ENCODE results near the gene APOC3. TPM values are rescaled to one million over a fixed set of nuclear protein-coding genes. Genes with fewer than 3 reads are reported as not detected.
A peak's percentile ranks its signal among the peaks of the same experiment; 100 is the strongest.

The APOC3 gene
- polyA plus RNA-seq, 2 donors: not detected

- no peaks in the 10 kb centered on the region for H3K27me3 ChIP-seq (ENCODE audit: control insufficient read depth in 1 of 2, insufficient read depth in 2 of 2, low read length in 2 of 2)
- 84 to 89% methylated on average over 7 of the region's 7 CpGs for WGBS, 2 donors
- H3K36me3 ChIP-seq (ENCODE audit: control insufficient read depth in 2 of 2, insufficient read depth in 2 of 2, low read length in 1 of 2): peaks cover 15% of the 10 kb centered on the region in 2 donors
- peaks cover 2 to 5% of the 10 kb centered on the region in 2 donors for H3K4me1 ChIP-seq (ENCODE audit: control insufficient read depth in 2 of 2, insufficient read depth in 2 of 2, low read length in 1 of 2)
- no peak overlapping the region for H3K4me3 ChIP-seq (ENCODE audit: low read depth in 1 of 2, low read length in 2 of 2)
- peak overlapping the region in 1 of 2 donors; percentile 16 for H3K27ac ChIP-seq (ENCODE audit: low read depth in 2 of 2, low read length in 1 of 2)
- H3K9me3 ChIP-seq (ENCODE audit: control insufficient read depth in 2 of 2, insufficient read depth in 1 of 2, low read depth in 1 of 2, low read length in 1 of 2): no peaks in the 10 kb centered on the region
Observed at GRCh38 chr11:116855413-116855812, 25.7 kb downstream of the APOC3 start.

GRCh38 chr11:116856423-116856822 lies 26.7 kb downstream of the APOC3 start:
- Histone ChIP-seq H3K27me3 (ENCODE audit: control insufficient read depth in 1 of 2, insufficient read depth in 2 of 2, low read length in 2 of 2) (no peaks in the 10 kb centered on the region), H3K4me1 (ENCODE audit: control insufficient read depth in 2 of 2, insufficient read depth in 2 of 2, low read length in 1 of 2) (peaks cover 2 to 5% of the 10 kb centered on the region in 2 donors), H3K36me3 (ENCODE audit: control insufficient read depth in 2 of 2, insufficient read depth in 2 of 2, low read length in 1 of 2) (peaks cover 15 to 23% of the 10 kb centered on the region in 2 donors), H3K4me3 (ENCODE audit: low read depth in 1 of 2, low read length in 2 of 2) (no peak overlapping the region), H3K27ac (ENCODE audit: low read depth in 2 of 2, low read length in 1 of 2) (no peak overlapping the region), H3K9me3 (ENCODE audit: control insufficient read depth in 2 of 2, insufficient read depth in 1 of 2, low read depth in 1 of 2, low read length in 1 of 2) (no peaks in the 10 kb centered on the region)
- 78 to 90% methylated on average over 5 of the region's 5 CpGs for WGBS, 2 donors

- peaks cover 21 to 25% of the 10 kb centered on the region in 2 donors for H3K36me3 ChIP-seq (ENCODE audit: control insufficient read depth in 2 of 2, insufficient read depth in 2 of 2, low read length in 1 of 2)
Observed at GRCh38 chr11:116857316-116857715, 27.6 kb downstream of the APOC3 start.

GRCh38 chr11:116857936-116858335 lies 28.2 kb downstream of the APOC3 start:
- H3K36me3 ChIP-seq (ENCODE audit: control insufficient read depth in 2 of 2, insufficient read depth in 2 of 2, low read length in 1 of 2): peaks cover 21 to 28% of the 10 kb centered on the region in 2 donors
- no peak overlapping the region for H3K4me3 ChIP-seq (ENCODE audit: low read depth in 1 of 2, low read length in 2 of 2)
- 82 to 87% methylated on average over 7 of the region's 7 CpGs for WGBS, 2 donors
- no peaks in the 10 kb centered on the region for H3K9me3 ChIP-seq (ENCODE audit: control insufficient read depth in 2 of 2, insufficient read depth in 1 of 2, low read depth in 1 of 2, low read length in 1 of 2)
- H3K4me1 ChIP-seq (ENCODE audit: control insufficient read depth in 2 of 2, insufficient read depth in 2 of 2, low read length in 1 of 2): no peaks in the 10 kb centered on the region
- no peaks in the 10 kb centered on the region for H3K27me3 ChIP-seq (ENCODE audit: control insufficient read depth in 1 of 2, insufficient read depth in 2 of 2, low read length in 2 of 2)
- H3K27ac ChIP-seq (ENCODE audit: low read depth in 2 of 2, low read length in 1 of 2): no peak overlapping the region

More at GRCh38 chr11:116857316-116857715, 27.6 kb downstream of the APOC3 start:
- no peaks in the 10 kb centered on the region for H3K27me3 ChIP-seq (ENCODE audit: control insufficient read depth in 1 of 2, insufficient read depth in 2 of 2, low read length in 2 of 2)
- no peak overlapping the region for H3K27ac ChIP-seq (ENCODE audit: low read depth in 2 of 2, low read length in 1 of 2)
- H3K4me3 ChIP-seq (ENCODE audit: low read depth in 1 of 2, low read length in 2 of 2): no peak overlapping the region
- 89 to 91% methylated on average over 2 of the region's 2 CpGs for whole genome bisulfite sequencing, 2 donors
- peaks cover 0 to 2% of the 10 kb centered on the region in 2 donors for H3K4me1 ChIP-seq (ENCODE audit: control insufficient read depth in 2 of 2, insufficient read depth in 2 of 2, low read length in 1 of 2)
- H3K9me3 ChIP-seq (ENCODE audit: control insufficient read depth in 2 of 2, insufficient read depth in 1 of 2, low read depth in 1 of 2, low read length in 1 of 2): no peaks in the 10 kb centered on the region

GRCh38 chr11:116859175-116859574 lies 29.5 kb downstream of the APOC3 start:
- Histone ChIP-seq H3K9me3 (ENCODE audit: control insufficient read depth in 2 of 2, insufficient read depth in 1 of 2, low read depth in 1 of 2, low read length in 1 of 2) (no peaks in the 10 kb centered on the region), H3K4me3 (ENCODE audit: low read depth in 1 of 2, low read length in 2 of 2) (no peak overlapping the region), H3K36me3 (ENCODE audit: control insufficient read depth in 2 of 2, insufficient read depth in 2 of 2, low read length in 1 of 2) (peaks cover 23 to 33% of the 10 kb centered on the region in 2 donors), H3K4me1 (ENCODE audit: control insufficient read depth in 2 of 2, insufficient read depth in 2 of 2, low read length in 1 of 2) (no peaks in the 10 kb centered on the region), H3K27me3 (ENCODE audit: control insufficient read depth in 1 of 2, insufficient read depth in 2 of 2, low read length in 2 of 2) (no peaks in the 10 kb centered on the region), H3K27ac (ENCODE audit: low read depth in 2 of 2, low read length in 1 of 2) (no peak overlapping the region)
- WGBS, 2 donors: 95 to 97% methylated on average over 8 of the region's 8 CpGs

- Histone ChIP-seq H3K36me3 (ENCODE audit: control insufficient read depth in 2 of 2, insufficient read depth in 2 of 2, low read length in 1 of 2) (peaks cover 27 to 38% of the 10 kb centered on the region in 2 donors), H3K4me3 (ENCODE audit: low read depth in 1 of 2, low read length in 2 of 2) (no peak overlapping the region), H3K4me1 (ENCODE audit: control insufficient read depth in 2 of 2, insufficient read depth in 2 of 2, low read length in 1 of 2) (no peaks in the 10 kb centered on the region), H3K27ac (ENCODE audit: low read depth in 2 of 2, low read length in 1 of 2) (no peak overlapping the region), H3K9me3 (ENCODE audit: control insufficient read depth in 2 of 2, insufficient read depth in 1 of 2, low read depth in 1 of 2, low read length in 1 of 2) (no peaks in the 10 kb centered on the region), H3K27me3 (ENCODE audit: control insufficient read depth in 1 of 2, insufficient read depth in 2 of 2, low read length in 2 of 2) (no peaks in the 10 kb centered on the region)
- WGBS, 2 donors: 92 to 93% methylated on average over 6 of the region's 6 CpGs
Observed at GRCh38 chr11:116860303-116860702, 30.6 kb downstream of the APOC3 start.

GRCh38 chr11:116861539-116861938 lies 31.8 kb downstream of the APOC3 start:
- Histone ChIP-seq H3K4me1 (ENCODE audit: control insufficient read depth in 2 of 2, insufficient read depth in 2 of 2, low read length in 1 of 2) (no peaks in the 10 kb centered on the region), H3K27ac (ENCODE audit: low read depth in 2 of 2, low read length in 1 of 2) (no peak overlapping the region), H3K4me3 (ENCODE audit: low read depth in 1 of 2, low read length in 2 of 2) (no peak overlapping the region), H3K36me3 (ENCODE audit: control insufficient read depth in 2 of 2, insufficient read depth in 2 of 2, low read length in 1 of 2) (peaks cover 27 to 44% of the 10 kb centered on the region in 2 donors), H3K9me3 (ENCODE audit: control insufficient read depth in 2 of 2, insufficient read depth in 1 of 2, low read depth in 1 of 2, low read length in 1 of 2) (no peaks in the 10 kb centered on the region), H3K27me3 (ENCODE audit: control insufficient read depth in 1 of 2, insufficient read depth in 2 of 2, low read length in 2 of 2) (no peaks in the 10 kb centered on the region)
- WGBS, 2 donors: 75 to 83% methylated on average over 1 of the region's 1 CpG

- WGBS, 2 donors: 87 to 88% methylated on average over 3 of the region's 3 CpGs
- Histone ChIP-seq H3K27me3 (ENCODE audit: control insufficient read depth in 1 of 2, insufficient read depth in 2 of 2, low read length in 2 of 2) (no peaks in the 10 kb centered on the region), H3K27ac (ENCODE audit: low read depth in 2 of 2, low read length in 1 of 2) (no peak overlapping the region), H3K9me3 (ENCODE audit: control insufficient read depth in 2 of 2, insufficient read depth in 1 of 2, low read depth in 1 of 2, low read length in 1 of 2) (no peaks in the 10 kb centered on the region), H3K4me1 (ENCODE audit: control insufficient read depth in 2 of 2, insufficient read depth in 2 of 2, low read length in 1 of 2) (no peaks in the 10 kb centered on the region), H3K4me3 (ENCODE audit: low read depth in 1 of 2, low read length in 2 of 2) (no peak overlapping the region), H3K36me3 (ENCODE audit: control insufficient read depth in 2 of 2, insufficient read depth in 2 of 2, low read length in 1 of 2) (peaks cover 31 to 49% of the 10 kb centered on the region in 2 donors)
Observed at GRCh38 chr11:116862185-116862584, 32.5 kb downstream of the APOC3 start.

- no peak overlapping the region for H3K4me3 ChIP-seq (ENCODE audit: low read depth in 1 of 2, low read length in 2 of 2)
- peaks cover 33 to 51% of the 10 kb centered on the region in 2 donors for H3K36me3 ChIP-seq (ENCODE audit: control insufficient read depth in 2 of 2, insufficient read depth in 2 of 2, low read length in 1 of 2)
- H3K27me3 ChIP-seq (ENCODE audit: control insufficient read depth in 1 of 2, insufficient read depth in 2 of 2, low read length in 2 of 2): no peaks in the 10 kb centered on the region
- 92 to 93% methylated on average over 3 of the region's 3 CpGs for WGBS, 2 donors
- no peaks in the 10 kb centered on the region for H3K9me3 ChIP-seq (ENCODE audit: control insufficient read depth in 2 of 2, insufficient read depth in 1 of 2, low read depth in 1 of 2, low read length in 1 of 2)
- no peak overlapping the region for H3K27ac ChIP-seq (ENCODE audit: low read depth in 2 of 2, low read length in 1 of 2)
- H3K4me1 ChIP-seq (ENCODE audit: control insufficient read depth in 2 of 2, insufficient read depth in 2 of 2, low read length in 1 of 2): no peaks in the 10 kb centered on the region
Observed at GRCh38 chr11:116862951-116863350, 33.2 kb downstream of the APOC3 start.

GRCh38 chr11:116864531-116864930 lies 34.8 kb downstream of the APOC3 start:
- 88 to 94% methylated on average over 5 of the region's 5 CpGs for WGBS, 2 donors
- Histone ChIP-seq H3K27ac (ENCODE audit: low read depth in 2 of 2, low read length in 1 of 2) (no peak overlapping the region), H3K9me3 (ENCODE audit: control insufficient read depth in 2 of 2, insufficient read depth in 1 of 2, low read depth in 1 of 2, low read length in 1 of 2) (no peaks in the 10 kb centered on the region), H3K4me3 (ENCODE audit: low read depth in 1 of 2, low read length in 2 of 2) (no peak overlapping the region), H3K36me3 (ENCODE audit: control insufficient read depth in 2 of 2, insufficient read depth in 2 of 2, low read length in 1 of 2) (peaks cover 22 to 41% of the 10 kb centered on the region in 2 donors), H3K27me3 (ENCODE audit: control insufficient read depth in 1 of 2, insufficient read depth in 2 of 2, low read length in 2 of 2) (no peaks in the 10 kb centered on the region), H3K4me1 (ENCODE audit: control insufficient read depth in 2 of 2, insufficient read depth in 2 of 2, low read length in 1 of 2) (no peaks in the 10 kb centered on the region)
